Endothelial cell of umbilical vein (primary cell): Measurements from ENCODE around the gene CYP39A1. TPM values are rescaled to one million over a fixed set of nuclear protein-coding genes. Genes with fewer than 3 reads are reported as not detected.

Source experiments
- BruUV-seq: library from RNA; stranded (reverse); fragments of 400-500 nt; replicated peaks from 2 replicates; lab custom pipeline; 2021; lab: Mats Ljungman, UMichigan
- CTCF ChIA-PET: fragments of 300-600, 350-600 bp; sonication (Branson Sonifier 250); formaldehyde crosslinking; loops from one replicate; lab custom pipeline; 2021; ENCODE audit warnings: antibody characterized with exemption, inconsistent platforms; lab: Charles Lee
- POLR2A ChIA-PET: fragments of 300-600, 350-600 bp; sonication (Branson Sonifier 250); formaldehyde crosslinking; loops from one replicate; lab custom pipeline; 2021; ENCODE audit warnings: antibody characterized with exemption, inconsistent platforms; lab: Charles Lee
- DNase-seq: peaks from one replicate; pipeline ENCODE4 v3.0.0-alpha.2; 2011; ENCODE audit warnings: low read depth, low spot score
- FAIRE-seq: peaks from 2 replicates; lab custom pipeline; 2011; peaks lifted over from hg19 to GRCh38; lab: Jason Lieb, UNC
- H2AFZ ChIP-seq: 2 replicates; pipeline ENCODE4 v1.6.0; 2012; ENCODE audit warnings: low read depth, low read length, control low read depth, inconsistent platforms
- H3K27ac ChIP-seq: 2 replicates; pipeline ENCODE4 v1.5.1; 2011; ENCODE audit warnings: low read depth, mild to moderate bottlenecking, control low read depth, low read length, moderate library complexity; ENCODE audit not compliant: insufficient read depth
- H3K27me3 ChIP-seq, 2 experiments: 2 replicates each; pipeline versions ENCODE4 v1.6.0 to v1.6.1; 2011; ENCODE audit warnings: low read length in 2 of 2, mixed read lengths in 1 of 2; ENCODE audit not compliant: control insufficient read depth in 2 of 2, insufficient read depth in 2 of 2
- H3K36me3 ChIP-seq, 2 experiments: 2 replicates in 1 of 2; 3 replicates in 1 of 2; pipeline ENCODE4 v1.5.1; 2011; ENCODE audit warnings: low read length in 2 of 2, mild to moderate bottlenecking in 1 of 2, moderate library complexity in 1 of 2; ENCODE audit not compliant: control insufficient read depth in 2 of 2, insufficient read depth in 2 of 2; ENCODE audit errors: extremely low read depth in 1 of 2
- H3K4me1 ChIP-seq: 3 replicates; pipeline ENCODE4 v1.5.1; 2011; ENCODE audit warnings: mild to moderate bottlenecking, low read length; ENCODE audit not compliant: control insufficient read depth, insufficient read depth; ENCODE audit errors: extremely low read depth
- H3K4me2 ChIP-seq: 2 replicates; pipeline ENCODE4 v1.6.1; 2011; ENCODE audit warnings: low read length, control low read depth, mixed read lengths; ENCODE audit not compliant: insufficient read depth
- H3K4me3 ChIP-seq, 3 experiments: fragments of 200-600 bp in 1 of 3; sonication (generic), shearing (Covaris generic) in 1 of 3; replicated peaks in 1 of 3; 2 replicates each; pipeline ENCODE4 v1.5.1; 2011 to 2016; ENCODE audit warnings: control low read depth in 3 of 3, low read length in 3 of 3, mild to moderate bottlenecking in 2 of 3, inconsistent platforms in 1 of 3, low read depth in 1 of 3, moderate library complexity in 1 of 3; ENCODE audit not compliant: insufficient read depth in 1 of 3
- H3K79me2 ChIP-seq: 2 replicates; pipeline ENCODE4 v1.6.0; 2012; ENCODE audit warnings: low read length, inconsistent platforms; ENCODE audit not compliant: control insufficient read depth, insufficient read depth
- H3K9ac ChIP-seq: replicated peaks from 2 replicates; pipeline ENCODE3; 2011; ENCODE audit warnings: low read length, control low read depth; ENCODE audit not compliant: insufficient read depth; ENCODE audit errors: extremely low read depth
- H3K9me1 ChIP-seq: replicated peaks from 3 replicates; pipeline ENCODE4 v1.6.0; 2011; ENCODE audit warnings: mild to moderate bottlenecking, low read length; ENCODE audit not compliant: control insufficient read depth, insufficient read depth; ENCODE audit errors: extremely low read depth
- H3K9me3 ChIP-seq: replicated peaks from 2 replicates; pipeline ENCODE4 v1.5.1; 2012; ENCODE audit warnings: low read length, inconsistent platforms; ENCODE audit not compliant: control insufficient read depth, insufficient read depth
- H4K20me1 ChIP-seq: replicated peaks from 2 replicates; pipeline ENCODE3; 2011; ENCODE audit warnings: mild to moderate bottlenecking, low read length; ENCODE audit not compliant: control insufficient read depth, insufficient read depth; ENCODE audit errors: extremely low read depth
- EZH2 ChIP-seq: IDR thresholded peaks from 2 replicates; pipeline ENCODE4 v1.6.1; 2012; ENCODE audit warnings: borderline replicate concordance, low read depth, mild to moderate bottlenecking, moderate library complexity, low read length, inconsistent platforms; ENCODE audit not compliant: severe bottlenecking
- FOS ChIP-seq: IDR thresholded peaks from 2 replicates; pipeline ENCODE4 v1.6.1; 2011; ENCODE audit warnings: mild to moderate bottlenecking, low read length, moderate library complexity, borderline replicate concordance; ENCODE audit not compliant: insufficient read depth
- GATA2 ChIP-seq: IDR thresholded peaks from 2 replicates; pipeline ENCODE4 v1.7.0; 2011; ENCODE audit warnings: low read depth, mild to moderate bottlenecking, moderate library complexity, mixed read lengths, low read length; ENCODE audit not compliant: insufficient read length, insufficient read depth
- JUN ChIP-seq: IDR thresholded peaks from 2 replicates; pipeline ENCODE4 v1.6.1; 2011; ENCODE audit warnings: borderline replicate concordance, low read depth; ENCODE audit not compliant: insufficient read length, insufficient read depth
- MAX ChIP-seq: IDR thresholded peaks from 2 replicates; pipeline ENCODE4 v1.6.1; 2011; ENCODE audit not compliant: insufficient read depth, insufficient read length
- MYC ChIP-seq: IDR thresholded peaks from one replicate; pipeline ENCODE4 v1.6.1; 2011; ENCODE audit warnings: mild to moderate bottlenecking, low read depth, low read length
- POLR2A ChIP-seq: IDR thresholded peaks from 2 replicates; pipeline ENCODE4 v1.6.1; 2012; ENCODE audit warnings: low read depth, mild to moderate bottlenecking, control low read depth, low read length
- POLR2AphosphoS5 ChIP-seq: IDR thresholded peaks from 2 replicates; pipeline ENCODE4 v1.6.1; 2012; ENCODE audit warnings: low read depth, mild to moderate bottlenecking, control low read depth, low read length, moderate library complexity; ENCODE audit not compliant: insufficient read depth
- dilution Hi-C: fragments of 300-500 bp; cut with MboI; formaldehyde crosslinking; loops from one replicate; pipeline ENCODE4 v1.15.0; 2019; ENCODE audit warnings: low sequenced_read_pairs; ENCODE audit not compliant: extremely low pct_ligation_motif_present
- intact Hi-C: fragments of 100-400 bp; cut with micrococcal nuclease; formaldehyde crosslinking; loops from one replicate; pipeline ENCODE4 v1.10.0; 2022
- polyA plus RNA-seq, 4 experiments: library from polyadenylated mRNA; depleted of rRNA in 3 of 4; stranded (reverse) in 3 of 4; unstranded in 1 of 4; fragments of >200 nt; gene quantifications; 2 replicates each; pipeline versions ENCODE4 v1.2.1 to v1.2.3, GENCODE V29; 2011 to 2012; ENCODE audit warnings: missing spikeins in 1 of 4
- total RNA-seq: library from RNA; stranded (reverse); gene quantifications from 2 replicates; pipeline ENCODE4 v1.2.3, GENCODE V29; 2021
- TF ChIP-seq, protein P1 (sequence below), 2 donors: IDR thresholded peaks; 1 replicate in 1 of 2; 2 replicates in 1 of 2; pipeline ENCODE4 v1.5.1; 2011; ENCODE audit warnings: low read length in 2 of 2, mild to moderate bottlenecking in 2 of 2, moderate library complexity in 2 of 2, control low read depth in 1 of 2, inconsistent platforms in 1 of 2, low read depth in 1 of 2; ENCODE audit not compliant: insufficient read depth in 1 of 2; ENCODE audit errors: extremely low read depth in 1 of 2

Gene CYP39A1
- total and polyA plus RNA-seq, 2 donors (not counting 3 experiments of a cell fraction or from before 2014, with no cell fraction given) = not detected

DNA sequence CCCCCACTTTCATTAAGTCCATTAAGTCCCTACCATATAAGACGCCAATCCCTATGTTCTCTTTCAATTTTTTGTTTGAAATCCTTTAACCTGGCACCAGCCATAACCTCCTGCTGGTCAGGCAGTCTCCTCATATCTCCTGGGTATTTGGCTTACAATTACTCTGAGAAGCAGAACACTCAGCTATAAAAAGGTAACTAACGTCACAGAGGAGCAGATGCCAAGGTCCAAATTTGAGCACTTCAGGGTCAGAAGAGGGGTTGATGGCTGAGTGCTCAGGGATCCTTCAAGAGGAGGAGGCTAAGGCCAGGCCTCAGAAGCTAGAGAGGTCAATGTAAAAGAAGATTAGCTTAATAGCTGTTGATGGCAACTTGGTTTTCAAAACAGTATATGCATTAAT lies 139.1 kb downstream of the CYP39A1 start:
- Histone ChIP-seq H3K36me3 (no peaks in the 10 kb centered on the region), H3K79me2 (no peaks in the 10 kb centered on the region), H3K9me3 (no peaks in the 10 kb centered on the region), H3K4me2 (no peak overlapping the region), H3K27ac (no peak overlapping the region), H3K4me1 (no peaks in the 10 kb centered on the region), H4K20me1 (no peaks in the 10 kb centered on the region), H3K4me3 (no peak overlapping the region), H3K9me1 (no peaks in the 10 kb centered on the region), H2AFZ (no peak overlapping the region), H3K27me3 (peaks cover 2 to 4% of the 10 kb centered on the region in 2 experiments), H3K9ac (no peak overlapping the region)
- ChIA-PET POLR2A (no interaction called here), CTCF (no interaction called here)
- TF ChIP-seq FOS (no peak), JUN (no peak), MAX (no peak), POLR2AphosphoS5 (no peak), EZH2 (no peak), MYC (no peak), POLR2A (no peak), GATA2 (no peak)
- TF ChIP-seq, protein P1, sequence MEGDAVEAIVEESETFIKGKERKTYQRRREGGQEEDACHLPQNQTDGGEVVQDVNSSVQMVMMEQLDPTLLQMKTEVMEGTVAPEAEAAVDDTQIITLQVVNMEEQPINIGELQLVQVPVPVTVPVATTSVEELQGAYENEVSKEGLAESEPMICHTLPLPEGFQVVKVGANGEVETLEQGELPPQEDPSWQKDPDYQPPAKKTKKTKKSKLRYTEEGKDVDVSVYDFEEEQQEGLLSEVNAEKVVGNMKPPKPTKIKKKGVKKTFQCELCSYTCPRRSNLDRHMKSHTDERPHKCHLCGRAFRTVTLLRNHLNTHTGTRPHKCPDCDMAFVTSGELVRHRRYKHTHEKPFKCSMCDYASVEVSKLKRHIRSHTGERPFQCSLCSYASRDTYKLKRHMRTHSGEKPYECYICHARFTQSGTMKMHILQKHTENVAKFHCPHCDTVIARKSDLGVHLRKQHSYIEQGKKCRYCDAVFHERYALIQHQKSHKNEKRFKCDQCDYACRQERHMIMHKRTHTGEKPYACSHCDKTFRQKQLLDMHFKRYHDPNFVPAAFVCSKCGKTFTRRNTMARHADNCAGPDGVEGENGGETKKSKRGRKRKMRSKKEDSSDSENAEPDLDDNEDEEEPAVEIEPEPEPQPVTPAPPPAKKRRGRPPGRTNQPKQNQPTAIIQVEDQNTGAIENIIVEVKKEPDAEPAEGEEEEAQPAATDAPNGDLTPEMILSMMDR (IDR thresholded peaks at IDR 0.05; ENCODE audit: extremely low read depth in 1 of 2, insufficient read depth in 1 of 2, low read depth in 1 of 2, low read length in 2 of 2) = no peak
- dilution Hi-C loops (no loop called here), intact Hi-C loops (no loop called here)
- BruUV-seq = no TSS peak
- FAIRE-seq (no peak), DNase-seq (no peak)
